DLD1 (cell line): ENCODE data around the gene B4GALNT1.

Source experiments
- in situ Hi-C: cut with HindIII; loops from 2 replicates; pipeline ENCODE4 v1.10.0; 2017; ENCODE audit warnings: low sequenced_read_pairs

The B4GALNT1 gene

DNA sequence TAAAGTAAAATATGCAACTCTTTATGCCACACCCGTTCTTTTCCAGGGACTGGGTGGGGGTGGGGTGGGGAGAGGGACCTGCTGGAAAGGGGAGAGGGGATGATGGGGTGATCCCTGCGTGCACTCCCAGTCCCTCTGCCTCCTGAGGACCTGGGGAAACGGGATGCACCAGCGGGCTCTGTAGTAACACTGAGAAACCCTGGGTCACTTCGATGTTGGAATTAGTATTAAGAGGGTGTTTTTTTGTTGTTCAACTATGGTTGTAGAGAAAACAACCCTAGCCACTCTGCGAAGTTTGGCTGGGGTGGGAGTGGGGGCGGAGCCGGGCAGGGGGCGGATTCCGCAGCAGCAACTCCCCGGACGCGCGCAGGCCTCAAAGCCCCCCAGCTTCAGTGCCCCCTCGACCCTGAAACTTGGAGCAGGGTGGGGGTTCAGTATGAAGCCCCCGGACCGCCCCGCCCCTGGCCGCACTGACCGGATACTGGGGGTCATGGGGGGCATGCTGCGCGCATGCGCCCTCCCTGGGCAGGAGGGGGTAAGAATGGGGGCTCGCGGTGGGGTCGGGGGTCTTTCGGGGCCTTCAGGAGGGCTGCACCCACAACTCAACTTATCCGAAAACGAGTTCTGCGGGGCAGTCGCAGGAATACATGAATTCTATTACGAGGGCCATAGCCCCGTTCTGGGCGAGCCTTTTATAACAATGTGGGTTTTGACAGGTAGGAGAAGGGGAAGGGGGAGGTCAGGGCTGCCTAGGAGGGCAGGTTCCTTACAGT lies 23.0 kb downstream of the B4GALNT1 start:
- in situ Hi-C loops, result no loop called here

DNA sequence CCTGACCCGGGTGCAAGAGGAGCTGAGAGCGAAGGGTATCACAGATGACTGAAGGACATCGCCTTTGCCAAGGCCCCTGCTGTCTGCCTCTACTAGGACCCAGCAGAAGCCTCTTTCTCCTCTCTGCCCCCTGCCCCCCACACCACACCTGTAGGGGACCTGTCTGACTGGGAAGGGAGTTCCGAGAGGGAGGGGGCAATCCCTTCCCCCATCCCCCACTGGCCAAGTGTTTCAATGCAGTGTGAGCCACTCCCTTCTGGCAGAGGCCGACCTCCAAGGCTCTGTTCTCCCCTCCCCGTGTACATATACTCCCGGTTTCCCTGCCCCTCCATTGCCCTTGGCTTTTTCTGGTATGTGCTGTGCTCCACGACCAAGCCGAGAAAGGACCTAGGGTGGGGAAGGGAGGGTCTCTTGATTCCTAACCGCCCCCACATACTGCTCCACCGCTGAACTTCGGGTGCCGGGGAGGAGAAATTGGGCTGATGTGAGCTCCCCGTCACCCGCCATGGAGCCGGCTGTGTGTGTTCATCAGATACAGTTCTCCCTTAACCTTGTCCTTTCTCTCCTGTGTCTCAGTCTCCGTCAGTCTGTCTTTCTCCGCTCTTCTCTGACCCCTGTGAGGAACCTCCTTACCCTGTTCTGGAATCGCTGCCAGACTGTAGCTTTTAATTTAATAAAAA lies 23.8 kb downstream of the B4GALNT1 start:
- in situ Hi-C loops, result no loop called here

DNA sequence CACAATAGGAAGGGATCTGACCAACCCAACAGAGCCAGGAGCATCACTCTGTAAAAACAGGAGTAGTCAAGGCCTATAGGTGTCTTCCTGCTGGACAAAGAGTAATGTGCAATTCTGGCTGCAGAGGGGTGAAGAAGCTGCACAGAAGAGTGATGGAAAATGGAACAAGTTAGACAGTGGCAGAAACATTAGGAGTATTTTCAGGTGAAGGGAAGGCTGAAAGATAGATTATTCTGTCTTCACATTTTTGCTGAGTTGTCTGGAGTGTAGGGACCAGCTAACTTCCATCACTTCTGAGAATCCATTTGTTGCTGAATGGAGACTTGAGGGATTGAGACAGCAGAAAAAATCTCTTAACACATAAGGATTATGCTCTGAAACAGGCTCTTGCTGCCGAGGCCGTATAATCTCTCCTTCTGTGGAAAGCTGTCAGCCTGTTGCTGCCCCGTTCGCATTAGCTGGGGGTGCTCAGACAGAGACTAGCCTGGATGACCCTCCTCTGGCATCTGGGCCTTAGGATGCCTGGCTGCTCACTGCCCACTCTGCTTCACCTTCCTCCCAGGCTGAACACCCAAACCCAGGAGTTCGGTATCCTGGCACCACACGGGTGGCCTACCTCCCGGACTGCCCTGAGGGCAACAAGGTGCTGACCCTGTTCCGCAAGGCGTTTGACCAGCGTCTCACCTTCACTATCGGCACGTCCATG lies 24.9 kb downstream of the B4GALNT1 start:
- in situ Hi-C loops, result no loop called here

- in situ Hi-C loops, result no loop called here
Observed at GRCh38 chr12:57606821-57607220, 26.2 kb downstream of the B4GALNT1 start.

DNA sequence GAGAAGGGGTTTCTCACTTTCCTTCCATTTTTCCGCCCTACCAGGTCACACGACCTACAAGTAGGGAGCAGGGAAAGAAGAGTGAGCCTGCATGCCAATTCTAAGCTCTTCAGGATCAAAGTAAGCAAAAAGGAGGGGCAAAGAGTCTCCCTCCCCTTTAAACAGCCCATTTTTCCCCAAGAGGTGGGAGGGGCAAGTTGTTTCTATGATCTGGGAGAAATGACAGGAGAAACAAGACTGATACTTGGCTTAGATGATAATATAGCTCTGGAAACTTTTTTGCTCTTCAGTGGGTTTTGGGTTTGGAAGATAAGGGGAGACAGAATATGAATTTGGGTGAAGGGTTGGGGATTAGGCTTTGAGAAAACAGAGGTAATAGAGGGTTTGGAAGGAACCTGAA lies 26.6 kb downstream of the B4GALNT1 start:
- in situ Hi-C loops, result no loop called here

DNA sequence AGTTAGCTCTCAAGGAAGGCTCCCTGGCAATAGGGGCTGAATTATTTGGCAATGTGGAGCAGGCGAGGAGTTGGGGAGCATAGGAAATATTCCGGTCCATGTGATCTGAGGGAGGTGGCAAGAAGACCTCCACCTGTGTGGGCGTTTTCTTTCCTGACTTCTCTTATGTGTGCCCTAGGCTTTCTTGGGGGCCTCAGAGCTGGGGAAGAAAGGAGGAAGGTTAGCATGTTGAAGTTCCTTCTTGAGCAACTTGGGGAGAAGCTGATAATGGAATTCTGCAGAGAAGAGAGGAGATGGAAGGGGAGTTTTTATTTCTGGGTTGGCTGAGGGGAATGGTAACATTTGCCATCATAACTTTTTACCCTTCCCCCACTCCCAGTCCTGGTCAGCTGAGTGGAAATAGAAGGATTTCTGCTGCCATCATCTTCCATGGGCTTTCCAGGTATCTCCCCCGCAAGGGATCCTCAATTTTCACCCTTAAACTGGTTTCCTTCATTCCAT lies 27.1 kb downstream of the B4GALNT1 start:
- in situ Hi-C loops, result no loop called here

- in situ Hi-C loops, result no loop called here
Observed at GRCh38 chr12:57604992-57605810, 27.8 kb downstream of the B4GALNT1 start.

DNA sequence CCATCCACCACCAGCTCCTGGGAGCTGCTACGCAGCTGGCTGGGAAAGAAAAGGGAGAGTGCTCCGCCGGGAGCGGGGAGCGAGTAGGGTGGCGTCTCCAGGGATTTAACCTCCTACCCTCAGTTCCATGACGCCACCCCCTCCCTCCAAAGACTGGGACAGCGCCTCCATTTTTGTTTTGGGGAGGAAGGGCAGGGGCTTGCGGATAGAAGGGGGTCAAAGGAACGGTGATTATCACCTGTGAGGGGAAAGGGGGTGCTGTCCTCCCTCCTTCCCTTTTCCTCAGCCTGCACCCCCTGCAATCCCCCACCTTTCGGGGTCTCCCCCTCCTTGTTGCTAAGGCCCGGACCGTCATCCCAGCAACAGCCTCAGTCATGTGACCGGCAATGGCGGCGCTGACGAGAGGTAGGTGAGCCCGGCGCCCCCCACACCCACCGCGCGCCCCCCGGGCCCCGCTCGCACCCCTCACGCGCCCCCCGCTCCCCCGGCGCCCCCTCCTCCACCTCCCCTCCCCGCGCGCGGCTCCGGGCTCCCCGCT lies 28.5 kb downstream of the B4GALNT1 start, which contains the start of gene DTX3:
Gene DTX3, plus strand, starts transcription at position 371 of the 538 bp plus-strand sequence. CDS start 1,694 bp downstream, outside the sequence.
- in situ Hi-C loops, result no loop called here

GRCh38 chr12:57603815-57604453 lies 29.1 kb downstream of the B4GALNT1 start:
- in situ Hi-C loops, result no loop called here

- in situ Hi-C loops, result no loop called here
Observed at GRCh38 chr12:57603324-57603723, 29.7 kb downstream of the B4GALNT1 start.

GRCh38 chr12:57602544-57602943 lies 30.5 kb downstream of the B4GALNT1 start:
- in situ Hi-C loops, result no loop called here

DNA sequence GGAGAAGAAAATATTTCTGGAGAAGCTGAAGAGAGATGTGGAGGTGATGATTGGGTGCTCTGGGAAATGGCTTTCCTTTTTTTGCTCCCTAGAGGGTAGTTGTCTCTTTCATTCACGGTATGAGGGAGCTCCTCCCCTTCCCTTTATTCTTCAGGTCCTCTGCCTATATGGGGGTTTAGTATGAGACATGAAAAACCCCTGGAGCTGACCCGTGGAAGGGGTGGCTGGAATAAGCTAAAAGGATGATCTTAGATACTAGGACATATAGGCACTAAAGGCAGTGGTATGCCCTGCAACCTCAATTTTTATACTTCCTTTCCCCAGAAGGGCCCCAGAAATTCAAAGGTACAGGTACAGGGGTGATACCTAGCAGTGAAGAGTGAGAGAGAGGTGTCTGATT lies 32.6 kb downstream of the B4GALNT1 start:
- in situ Hi-C loops, result no loop called here

GRCh38 chr12:57593187-57593586 lies 39.8 kb downstream of the B4GALNT1 start:
- in situ Hi-C loops, result no loop called here

DNA sequence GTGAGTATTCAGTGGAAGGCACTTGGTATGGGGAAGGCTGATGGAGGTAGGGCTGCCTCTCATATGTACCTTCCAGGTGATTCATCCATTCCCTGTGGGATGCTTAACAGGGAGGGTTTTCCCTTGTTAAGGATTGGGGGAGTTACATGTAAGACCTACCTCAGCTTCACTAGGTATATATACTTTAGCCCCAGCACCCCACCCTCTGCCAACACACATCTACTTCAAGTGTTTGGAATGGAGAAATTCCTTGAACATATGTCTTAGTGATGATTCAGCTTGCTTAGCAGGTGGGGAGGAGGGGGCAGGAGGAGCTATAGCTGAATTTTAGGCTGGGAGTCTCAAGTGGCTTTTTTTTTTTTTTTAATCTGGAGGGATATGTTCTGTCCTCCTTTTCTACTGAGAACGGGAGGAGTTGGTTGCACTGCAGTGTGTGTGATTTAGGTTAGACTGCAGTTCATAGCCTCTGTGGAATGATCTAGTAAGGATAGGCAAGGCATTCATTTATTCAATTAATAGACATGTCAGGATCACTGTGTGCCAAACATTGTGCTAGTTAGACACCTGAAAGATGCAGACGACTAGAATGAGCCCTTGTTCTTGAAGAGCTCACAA lies 40.3 kb downstream of the B4GALNT1 start:
- in situ Hi-C loops, result no loop called here

DNA sequence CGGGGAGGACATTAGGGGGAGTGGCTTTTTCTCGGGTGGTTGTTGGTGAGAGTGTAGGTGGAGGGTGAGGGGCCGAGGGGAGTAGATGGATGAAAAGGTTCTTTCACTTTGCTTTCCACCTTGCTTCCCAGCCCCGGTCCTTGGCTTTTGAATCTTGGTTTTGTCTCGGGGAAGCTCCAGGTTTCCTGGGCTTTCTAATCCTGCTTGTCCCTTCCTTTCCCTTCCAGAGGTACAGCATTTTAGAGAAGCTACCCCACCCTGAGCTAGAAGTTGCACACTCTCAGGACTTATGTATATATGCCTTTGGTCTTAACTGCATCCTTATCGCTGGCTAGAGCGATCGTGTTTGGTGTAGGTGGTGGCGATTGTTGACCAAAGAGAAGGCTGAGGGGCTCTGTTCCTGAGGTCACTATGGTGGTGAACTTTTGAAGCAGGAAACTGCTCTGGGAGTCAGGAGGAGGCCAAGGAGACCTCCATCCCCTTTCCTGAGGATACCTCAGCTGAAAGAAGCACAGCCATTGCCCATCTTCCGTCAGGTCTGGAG lies 41.1 kb downstream of the B4GALNT1 start:
- in situ Hi-C loops, result no loop called here

GRCh38 chr12:57590864-57591781 lies 41.9 kb downstream of the B4GALNT1 start, which contains the start of gene PIP4K2C:
PIP4K2C (plus strand) TSS chr12:57591192; CDS start chr12:57591290, 98 bp downstream.
- in situ Hi-C loops, result no loop called here

- in situ Hi-C loops, result no loop called here
Observed at GRCh38 chr12:57590479-57590863, 42.5 kb downstream of the B4GALNT1 start.
